Right renal pelvis (tissue), 4 donors: Measurements from ENCODE around the gene PBX2. TPM values are rescaled to one million over a fixed set of nuclear protein-coding genes. Genes with fewer than 3 reads are reported as not detected.

Experiments used
- DNase-seq, 4 donors: peaks; one replicate each; pipeline ENCODE4 v3.0.0-alpha.2; 2013; ENCODE audit warnings: low read depth in 4 of 4, low spot score in 3 of 4, missing footprints in 1 of 4
- polyA plus RNA-seq, 4 donors: library from polyadenylated mRNA; unstranded; fragments of 120-200 nt; gene quantifications; one replicate each; pipeline ENCODE4 v1.2.1, GENCODE V29; 2013; ENCODE audit not compliant: insufficient read length in 4 of 4

The PBX2 gene
- polyA plus RNA-seq, 4 donors = 171 to 198 (median 176) TPM

GRCh38 chr6:32175322-32175710 lies 14.7 kb downstream of the PBX2 start:
- DNase-seq = no peak

DNA sequence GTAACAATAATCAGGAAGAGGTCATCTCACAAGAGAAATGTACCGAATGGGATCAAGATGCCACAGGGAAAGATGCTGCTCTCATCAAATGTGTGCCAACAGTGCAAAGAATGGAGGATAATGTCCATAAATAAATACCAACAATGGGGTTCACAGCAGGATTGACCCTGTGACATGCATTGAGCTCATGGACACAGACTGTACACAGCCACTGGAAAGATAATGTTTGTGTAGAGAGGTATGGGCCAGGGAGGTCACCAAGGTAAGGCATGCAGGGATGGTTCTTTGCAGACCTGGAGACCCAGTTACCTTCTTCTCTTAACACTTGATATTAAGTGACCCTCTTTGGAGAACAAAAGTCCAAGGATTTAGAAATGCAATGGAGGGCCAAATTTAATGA lies 15.6 kb downstream of the PBX2 start:
- no peak for DNase-seq

- no peak for DNase-seq
Observed at GRCh38 chr6:32173051-32173727, 16.8 kb downstream of the PBX2 start.

DNA sequence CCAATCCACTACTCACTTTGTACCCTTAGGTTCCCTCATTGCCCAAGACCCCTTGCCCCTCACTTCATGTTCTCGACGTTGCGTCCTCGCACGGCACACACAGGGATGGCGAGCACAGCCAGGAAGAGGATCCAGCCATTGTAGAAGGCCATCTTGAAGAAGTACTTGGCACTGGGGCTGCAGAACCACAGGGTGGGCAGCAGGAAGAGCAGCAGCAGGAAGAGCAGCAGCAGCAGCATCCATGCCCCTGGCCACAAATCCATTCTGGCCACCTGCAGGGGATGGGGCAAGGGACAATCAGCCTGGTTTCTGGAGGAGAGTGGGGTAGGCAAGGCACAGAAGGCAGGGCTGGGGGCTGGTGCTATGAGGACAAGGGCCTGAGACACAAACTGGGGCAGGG lies 18.8 kb downstream of the PBX2 start:
- DNase-seq = no peak

GRCh38 chr6:32170294-32170693 lies 19.7 kb downstream of the PBX2 start:
- no peak for DNase-seq

- no peak for DNase-seq
Observed at GRCh38 chr6:32168807-32169591, 21.0 kb downstream of the PBX2 start.

GRCh38 chr6:32168350-32168749 lies 21.7 kb downstream of the PBX2 start:
- no peak for DNase-seq

GRCh38 chr6:32167761-32168262 lies 22.2 kb downstream of the PBX2 start:
- DNase-seq = no peak

DNA sequence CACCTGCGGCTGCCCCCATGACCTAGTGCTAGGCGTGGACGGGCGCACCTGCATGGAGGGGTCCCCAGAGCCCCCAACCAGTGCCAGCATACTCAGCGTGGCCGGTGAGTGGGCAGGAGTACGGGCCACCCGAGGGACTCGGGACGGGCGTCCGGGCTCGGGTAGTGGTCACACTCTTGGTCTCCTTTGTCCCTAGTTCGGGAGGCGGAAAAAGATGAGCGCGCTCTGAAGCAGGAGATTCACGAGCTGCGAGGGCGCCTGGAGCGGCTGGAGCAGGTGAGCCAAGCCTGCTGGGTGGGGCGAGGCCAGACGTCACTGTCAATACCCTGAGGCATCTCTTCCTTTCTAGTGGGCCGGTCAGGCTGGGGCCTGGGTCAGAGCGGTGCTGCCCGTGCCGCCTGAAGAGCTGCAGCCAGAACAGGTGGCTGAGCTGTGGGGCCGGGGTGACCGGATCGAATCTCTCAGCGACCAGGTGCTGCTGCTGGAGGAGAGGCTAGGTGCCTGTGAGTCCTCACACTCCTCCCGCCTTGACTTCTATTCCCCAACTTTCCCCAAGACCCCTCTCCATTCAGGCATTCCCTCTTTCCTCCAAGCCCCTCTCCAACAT lies 22.7 kb downstream of the PBX2 start:
- DNase-seq = no peak

DNA sequence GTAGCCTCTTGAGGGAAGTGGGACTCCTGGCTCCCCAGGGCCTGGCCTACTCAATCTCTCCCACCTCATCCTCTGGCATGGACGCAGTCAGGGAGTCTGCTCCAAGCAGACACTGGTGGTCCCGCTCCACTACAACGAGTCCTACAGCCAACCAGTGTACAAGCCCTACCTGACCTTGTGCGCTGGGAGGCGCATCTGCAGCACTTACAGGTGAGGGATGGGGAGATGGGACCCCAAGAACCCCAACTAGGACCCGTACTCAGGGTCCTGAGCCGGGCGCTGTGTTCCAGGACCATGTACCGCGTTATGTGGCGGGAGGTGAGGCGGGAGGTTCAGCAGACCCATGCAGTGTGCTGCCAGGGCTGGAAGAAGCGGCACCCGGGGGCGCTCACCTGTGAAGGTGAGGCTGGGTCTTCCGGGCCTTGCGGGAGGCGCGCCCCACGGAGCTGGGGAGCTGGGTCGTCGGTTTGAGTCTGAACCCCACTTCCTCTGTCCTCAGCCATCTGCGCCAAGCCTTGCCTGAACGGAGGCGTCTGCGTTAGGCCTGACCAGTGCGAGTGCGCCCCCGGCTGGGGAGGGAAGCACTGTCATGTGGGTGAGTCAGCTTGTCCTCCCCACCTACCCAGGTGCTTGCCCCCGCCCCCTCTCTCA lies 23.5 kb downstream of the PBX2 start:
- DNase-seq = no peak

GRCh38 chr6:32164295-32164694 lies 25.7 kb downstream of the PBX2 start, which contains the start of gene EGFL8:
Gene EGFL8, plus strand, starts transcription at chr6:32164595. Its CDS starts 1,571 bp downstream, at chr6:32166166.
- no peak for DNase-seq

GRCh38 chr6:32163559-32164258 lies 26.3 kb downstream of the PBX2 start:
- DNase-seq = no peak

GRCh38 chr6:32158052-32158451 lies 31.9 kb downstream of the PBX2 start:
- DNase-seq = no peak

GRCh38 chr6:32156891-32157290 lies 33.1 kb downstream of the PBX2 start:
- no peak for DNase-seq

GRCh38 chr6:32154514-32155161 lies 35.4 kb downstream of the PBX2 start:
- DNase-seq = peak in 1 of 4 donors; percentile 60

GRCh38 chr6:32153564-32154513 lies 36.2 kb downstream of the PBX2 start, which contains the start of gene PPT2:
Gene PPT2, plus strand, starts transcription at chr6:32154141. Its CDS starts 454 bp downstream, at chr6:32154595.
- peak; percentile 89 to 95 (median 92) for DNase-seq

- no peak for DNase-seq
Observed at GRCh38 chr6:32152769-32153563, 37.0 kb downstream of the PBX2 start.
